ENCODE results near the gene STAB2. TPM values are rescaled to one million over a fixed set of nuclear protein-coding genes. Genes with fewer than 3 reads are reported as not detected.
"Not testable (repeated sequence)": the region's sequence is repeated elsewhere in the genome, so short reads cannot be mapped to it uniquely, and the experiment has no call there.

STAB2 gene
- polyA plus RNA-seq, 1 donor from 2014 or later, result not detected

DNA sequence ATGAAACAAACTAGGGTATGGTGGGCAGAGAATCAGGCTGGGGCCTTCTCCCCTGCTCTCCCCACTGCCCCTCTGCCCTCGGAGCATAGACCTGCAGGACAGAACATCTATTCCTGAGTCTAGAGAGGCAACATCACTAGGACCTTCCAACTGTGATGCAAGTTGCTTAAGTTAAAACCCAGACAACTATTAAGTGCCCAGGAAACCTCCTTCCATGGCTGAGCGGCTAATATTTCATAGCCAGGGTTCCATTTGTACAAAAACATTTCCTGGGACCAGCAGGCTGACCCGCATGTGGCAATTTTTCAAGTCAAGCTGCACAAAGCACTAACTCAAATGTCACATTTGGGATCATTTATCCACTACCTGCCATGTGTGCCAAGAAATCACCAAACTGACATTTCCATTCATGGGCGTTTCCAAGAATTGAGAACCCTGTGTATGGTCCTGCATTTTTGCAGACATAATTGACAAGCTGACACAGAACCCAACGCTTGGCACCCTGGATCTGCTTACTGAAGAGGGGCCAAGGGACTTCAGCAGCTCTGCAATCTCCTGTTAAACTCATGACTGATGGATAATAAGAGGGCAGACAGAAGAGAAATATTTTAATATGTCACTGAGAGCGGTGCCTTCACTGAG is 221.3 kb downstream of the STAB2 start:
- no peak overlapping the region for H2AFZ ChIP-seq (ENCODE audit: low read depth, low read length)

DNA sequence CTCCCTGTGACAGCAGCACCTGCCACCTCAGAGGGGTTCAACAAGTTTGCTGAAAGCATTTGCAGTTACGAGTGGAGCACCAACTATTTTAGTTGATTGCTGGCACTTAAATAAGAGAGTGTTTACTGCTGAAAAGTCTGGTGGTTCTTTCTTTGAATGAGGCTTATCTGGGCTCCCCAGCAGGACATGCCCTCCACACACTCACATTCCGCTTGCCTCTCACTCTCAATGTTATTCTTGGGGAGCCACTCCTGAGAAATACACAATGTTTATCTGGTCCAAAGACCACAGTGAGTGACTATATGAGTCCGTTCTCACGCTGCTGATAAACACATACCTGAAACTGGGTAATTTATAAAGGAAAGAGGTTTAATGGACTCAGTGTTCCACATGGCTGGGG is 222.1 kb downstream of the STAB2 start:
- H3K79me2 ChIP-seq (replicated peaks; ENCODE audit: insufficient read depth, low read length), result no peaks in the 10 kb centered on the region
- H3K4me3 ChIP-seq (ENCODE audit: low read length), result no peak overlapping the region
- no peak overlapping the region for H2AFZ ChIP-seq (ENCODE audit: low read depth, low read length)
- TF ChIP-seq MXI1 (conservative IDR thresholded peaks at IDR 0.05; ENCODE audit: poor library complexity, severe bottlenecking) (no peak), EZH2 (IDR thresholded peaks at IDR 0.05; ENCODE audit: borderline replicate concordance, insufficient read depth, low read length, poor library complexity, severe bottlenecking) (no peak), EP300 (conservative IDR thresholded peaks at IDR 0.05; ENCODE audit: poor library complexity, severe bottlenecking) (no peak), SMC3 (conservative IDR thresholded peaks at IDR 0.05; ENCODE audit: poor library complexity) (no peak)
- TF ChIP-seq, protein P1, sequence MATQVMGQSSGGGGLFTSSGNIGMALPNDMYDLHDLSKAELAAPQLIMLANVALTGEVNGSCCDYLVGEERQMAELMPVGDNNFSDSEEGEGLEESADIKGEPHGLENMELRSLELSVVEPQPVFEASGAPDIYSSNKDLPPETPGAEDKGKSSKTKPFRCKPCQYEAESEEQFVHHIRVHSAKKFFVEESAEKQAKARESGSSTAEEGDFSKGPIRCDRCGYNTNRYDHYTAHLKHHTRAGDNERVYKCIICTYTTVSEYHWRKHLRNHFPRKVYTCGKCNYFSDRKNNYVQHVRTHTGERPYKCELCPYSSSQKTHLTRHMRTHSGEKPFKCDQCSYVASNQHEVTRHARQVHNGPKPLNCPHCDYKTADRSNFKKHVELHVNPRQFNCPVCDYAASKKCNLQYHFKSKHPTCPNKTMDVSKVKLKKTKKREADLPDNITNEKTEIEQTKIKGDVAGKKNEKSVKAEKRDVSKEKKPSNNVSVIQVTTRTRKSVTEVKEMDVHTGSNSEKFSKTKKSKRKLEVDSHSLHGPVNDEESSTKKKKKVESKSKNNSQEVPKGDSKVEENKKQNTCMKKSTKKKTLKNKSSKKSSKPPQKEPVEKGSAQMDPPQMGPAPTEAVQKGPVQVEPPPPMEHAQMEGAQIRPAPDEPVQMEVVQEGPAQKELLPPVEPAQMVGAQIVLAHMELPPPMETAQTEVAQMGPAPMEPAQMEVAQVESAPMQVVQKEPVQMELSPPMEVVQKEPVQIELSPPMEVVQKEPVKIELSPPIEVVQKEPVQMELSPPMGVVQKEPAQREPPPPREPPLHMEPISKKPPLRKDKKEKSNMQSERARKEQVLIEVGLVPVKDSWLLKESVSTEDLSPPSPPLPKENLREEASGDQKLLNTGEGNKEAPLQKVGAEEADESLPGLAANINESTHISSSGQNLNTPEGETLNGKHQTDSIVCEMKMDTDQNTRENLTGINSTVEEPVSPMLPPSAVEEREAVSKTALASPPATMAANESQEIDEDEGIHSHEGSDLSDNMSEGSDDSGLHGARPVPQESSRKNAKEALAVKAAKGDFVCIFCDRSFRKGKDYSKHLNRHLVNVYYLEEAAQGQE (IDR thresholded peaks at IDR 0.05; ENCODE audit: borderline replicate concordance), result no peak
- H3K4me2 ChIP-seq (ENCODE audit: low read length), result no peak overlapping the region
- H3K27ac ChIP-seq (ENCODE audit: low read length), result no peak overlapping the region
- no peaks in the 10 kb centered on the region for H3K9me3 ChIP-seq (ENCODE audit: low read length)
- H3K36me3 ChIP-seq (ENCODE audit: insufficient read depth, low read length), result no peaks in the 10 kb centered on the region
- no peaks in the 10 kb centered on the region for H4K20me1 ChIP-seq (ENCODE audit: insufficient read depth)
- no peak overlapping the region for H3K9ac ChIP-seq (ENCODE audit: low read length)
- H3F3A ChIP-seq (ENCODE audit: insufficient read depth, low read length, poor library complexity, severe bottlenecking), result no peaks in the 10 kb centered on the region
- H3K27me3 ChIP-seq (ENCODE audit: insufficient read depth, low read depth, low read length), result no peaks in the 10 kb centered on the region
- H3K9me2 ChIP-seq (ENCODE audit: insufficient read depth, low read length), result no peaks in the 10 kb centered on the region

More for the DNA sequence above, 221.3 kb downstream of the STAB2 start:
- no peak overlapping the region for H3K27ac ChIP-seq (ENCODE audit: low read length)
- H3K4me3 ChIP-seq (ENCODE audit: low read length), result no peak overlapping the region
- no peaks in the 10 kb centered on the region for H3K79me2 ChIP-seq (replicated peaks; ENCODE audit: insufficient read depth, low read length)
- H4K20me1 ChIP-seq (ENCODE audit: insufficient read depth), result no peaks in the 10 kb centered on the region
- TF ChIP-seq MXI1 (conservative IDR thresholded peaks at IDR 0.05; ENCODE audit: poor library complexity, severe bottlenecking) (no peak), RAD21 (conservative IDR thresholded peaks at IDR 0.05) (no peak), TAF1 (IDR thresholded peaks at IDR 0.05; ENCODE audit: low read depth) (no peak), EP300 (conservative IDR thresholded peaks at IDR 0.05; ENCODE audit: poor library complexity, severe bottlenecking) (no peak), POLR2AphosphoS5 (IDR thresholded peaks at IDR 0.05) (no peak)
- TF ChIP-seq, protein P2, sequence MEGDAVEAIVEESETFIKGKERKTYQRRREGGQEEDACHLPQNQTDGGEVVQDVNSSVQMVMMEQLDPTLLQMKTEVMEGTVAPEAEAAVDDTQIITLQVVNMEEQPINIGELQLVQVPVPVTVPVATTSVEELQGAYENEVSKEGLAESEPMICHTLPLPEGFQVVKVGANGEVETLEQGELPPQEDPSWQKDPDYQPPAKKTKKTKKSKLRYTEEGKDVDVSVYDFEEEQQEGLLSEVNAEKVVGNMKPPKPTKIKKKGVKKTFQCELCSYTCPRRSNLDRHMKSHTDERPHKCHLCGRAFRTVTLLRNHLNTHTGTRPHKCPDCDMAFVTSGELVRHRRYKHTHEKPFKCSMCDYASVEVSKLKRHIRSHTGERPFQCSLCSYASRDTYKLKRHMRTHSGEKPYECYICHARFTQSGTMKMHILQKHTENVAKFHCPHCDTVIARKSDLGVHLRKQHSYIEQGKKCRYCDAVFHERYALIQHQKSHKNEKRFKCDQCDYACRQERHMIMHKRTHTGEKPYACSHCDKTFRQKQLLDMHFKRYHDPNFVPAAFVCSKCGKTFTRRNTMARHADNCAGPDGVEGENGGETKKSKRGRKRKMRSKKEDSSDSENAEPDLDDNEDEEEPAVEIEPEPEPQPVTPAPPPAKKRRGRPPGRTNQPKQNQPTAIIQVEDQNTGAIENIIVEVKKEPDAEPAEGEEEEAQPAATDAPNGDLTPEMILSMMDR (IDR thresholded peaks at IDR 0.05; ENCODE audit: poor library complexity, severe bottlenecking), result no peak
- H3K4me2 ChIP-seq (ENCODE audit: low read length), result no peak overlapping the region
- H3F3A ChIP-seq (ENCODE audit: insufficient read depth, low read length, poor library complexity, severe bottlenecking), result no peaks in the 10 kb centered on the region
- H3K36me3 ChIP-seq (ENCODE audit: insufficient read depth, low read length), result no peaks in the 10 kb centered on the region
- no peaks in the 10 kb centered on the region for H3K9me3 ChIP-seq (ENCODE audit: low read length)
- no peaks in the 10 kb centered on the region for H3K27me3 ChIP-seq (ENCODE audit: insufficient read depth, low read depth, low read length)
- no peaks in the 10 kb centered on the region for H3K9me2 ChIP-seq (ENCODE audit: insufficient read depth, low read length)
- no peak overlapping the region for H3K9ac ChIP-seq (ENCODE audit: low read length)

DNA sequence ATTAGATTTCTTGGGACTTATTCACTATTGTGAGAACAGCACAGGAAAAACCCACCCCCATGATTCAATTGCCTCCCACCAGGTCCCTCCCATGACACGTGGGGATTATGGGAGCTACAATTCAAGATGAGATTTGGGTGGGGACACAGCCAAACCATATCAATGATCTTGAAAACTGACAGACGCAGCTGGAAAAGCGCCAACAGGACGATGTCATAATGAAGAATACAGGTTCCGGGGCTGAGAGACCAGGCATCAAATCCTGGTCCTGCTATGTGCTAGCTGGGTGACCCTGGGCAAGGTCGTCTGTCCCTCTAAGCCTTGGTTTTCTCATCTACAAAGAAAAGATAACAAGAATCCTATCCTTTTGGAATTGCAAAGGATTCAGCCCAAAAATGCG is 222.6 kb downstream of the STAB2 start:
- H3K4me2 ChIP-seq (ENCODE audit: low read length); H3K4me3 ChIP-seq (ENCODE audit: low read length); H4K20me1 ChIP-seq (ENCODE audit: insufficient read depth); H3K27ac ChIP-seq (ENCODE audit: low read length); H3K27me3 ChIP-seq (ENCODE audit: insufficient read depth, low read depth, low read length); H2AFZ ChIP-seq (ENCODE audit: low read depth, low read length); H3K9ac ChIP-seq (ENCODE audit: low read length); H3F3A ChIP-seq (ENCODE audit: insufficient read depth, low read length, poor library complexity, severe bottlenecking); H3K79me2 ChIP-seq (replicated peaks; ENCODE audit: insufficient read depth, low read length); H3K9me2 ChIP-seq (ENCODE audit: insufficient read depth, low read length); H3K36me3 ChIP-seq (ENCODE audit: insufficient read depth, low read length); H3K9me3 ChIP-seq (ENCODE audit: low read length): not testable (repeated sequence)

Measured in neural cell (in vitro differentiated cells).